Glutamatergic neuron (in vitro differentiated cells): ENCODE data around the gene TRIM33. TPM values are rescaled to one million over a fixed set of nuclear protein-coding genes. Genes with fewer than 3 reads are reported as not detected.

Source experiments
- DNase-seq: peaks from one replicate; pipeline ENCODE4 v3.0.0; 2022
- H3K27ac Mint-ChIP-seq: one replicate; pipeline ENCODE4 v1.8.0; 2020; ENCODE audit warnings: mild to moderate bottlenecking, mixed read lengths, inconsistent platforms; ENCODE audit not compliant: unreplicated experiment
- H3K27me3 Mint-ChIP-seq: one replicate; pipeline ENCODE4 v1.8.0; 2020; ENCODE audit warnings: mild to moderate bottlenecking, moderate library complexity, mixed read lengths, inconsistent platforms; ENCODE audit not compliant: unreplicated experiment
- H3K36me3 Mint-ChIP-seq: one replicate; pipeline ENCODE4 v1.8.0; 2020; ENCODE audit warnings: mild to moderate bottlenecking, mixed read lengths, inconsistent platforms; ENCODE audit not compliant: unreplicated experiment
- H3K4me1 Mint-ChIP-seq: one replicate; pipeline ENCODE4 v1.8.0; 2020; ENCODE audit warnings: mild to moderate bottlenecking, low read depth, mixed read lengths, inconsistent platforms; ENCODE audit not compliant: unreplicated experiment
- H3K4me3 Mint-ChIP-seq: one replicate; pipeline ENCODE4 v1.8.0; 2020; ENCODE audit warnings: mild to moderate bottlenecking, mixed read lengths, inconsistent platforms; ENCODE audit not compliant: unreplicated experiment
- H3K9me3 Mint-ChIP-seq: one replicate; pipeline ENCODE4 v1.8.0; 2020; ENCODE audit warnings: mild to moderate bottlenecking, moderate library complexity, mixed read lengths, inconsistent platforms; ENCODE audit not compliant: unreplicated experiment
- total RNA-seq: library from RNA; stranded (reverse); fragmentation: NEBNext Ultra II Directional; extraction: Animal tissue kit (Norgen Biotek cat#: 25700); gene quantifications from one replicate; pipeline ENCODE4 v1.2.1, GENCODE V29; 2021; ENCODE audit not compliant: unreplicated experiment
- TF ChIP-seq, protein P1 (sequence below): fragments of 200-600 bp; sonication (generic); IDR thresholded peaks from one replicate; pipeline ENCODE4 v1.5.0; 2021; ENCODE audit not compliant: partially characterized antibody, unreplicated experiment

Gene TRIM33
- total RNA-seq, 1 donor from 2014 or later, result 69.3 TPM

DNA sequence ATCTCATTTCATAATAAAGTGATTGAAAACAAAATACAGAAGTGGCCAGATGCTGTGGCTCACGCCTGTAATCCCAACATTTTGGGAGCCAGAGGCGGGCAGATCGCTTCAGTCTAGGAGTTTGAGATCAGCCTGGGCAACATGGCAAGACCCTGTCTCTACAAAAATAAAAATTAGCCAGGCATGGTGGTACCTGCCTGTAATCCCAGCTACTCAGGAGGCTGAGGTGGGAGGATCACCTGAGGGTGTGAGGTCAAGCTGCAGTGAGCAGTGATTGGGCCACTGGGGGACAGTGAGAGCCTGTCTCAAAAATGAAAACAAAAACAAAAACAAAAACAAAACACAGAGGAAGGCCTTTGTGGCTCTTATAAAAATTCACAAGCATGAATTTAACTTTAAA is 38.6 kb downstream of the TRIM33 start:
- Mint-ChIP-seq H3K27me3 (no peaks in the 10 kb centered on the region), H3K9me3 (peaks cover 4% of the 10 kb centered on the region), H3K4me3 (no peak overlapping the region), H3K27ac (no peak overlapping the region), H3K4me1 (peaks cover 9% of the 10 kb centered on the region), H3K36me3 (no peaks in the 10 kb centered on the region)
- TF ChIP-seq, protein P1, sequence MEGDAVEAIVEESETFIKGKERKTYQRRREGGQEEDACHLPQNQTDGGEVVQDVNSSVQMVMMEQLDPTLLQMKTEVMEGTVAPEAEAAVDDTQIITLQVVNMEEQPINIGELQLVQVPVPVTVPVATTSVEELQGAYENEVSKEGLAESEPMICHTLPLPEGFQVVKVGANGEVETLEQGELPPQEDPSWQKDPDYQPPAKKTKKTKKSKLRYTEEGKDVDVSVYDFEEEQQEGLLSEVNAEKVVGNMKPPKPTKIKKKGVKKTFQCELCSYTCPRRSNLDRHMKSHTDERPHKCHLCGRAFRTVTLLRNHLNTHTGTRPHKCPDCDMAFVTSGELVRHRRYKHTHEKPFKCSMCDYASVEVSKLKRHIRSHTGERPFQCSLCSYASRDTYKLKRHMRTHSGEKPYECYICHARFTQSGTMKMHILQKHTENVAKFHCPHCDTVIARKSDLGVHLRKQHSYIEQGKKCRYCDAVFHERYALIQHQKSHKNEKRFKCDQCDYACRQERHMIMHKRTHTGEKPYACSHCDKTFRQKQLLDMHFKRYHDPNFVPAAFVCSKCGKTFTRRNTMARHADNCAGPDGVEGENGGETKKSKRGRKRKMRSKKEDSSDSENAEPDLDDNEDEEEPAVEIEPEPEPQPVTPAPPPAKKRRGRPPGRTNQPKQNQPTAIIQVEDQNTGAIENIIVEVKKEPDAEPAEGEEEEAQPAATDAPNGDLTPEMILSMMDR, result no peak
- DNase-seq, result no peak

DNA sequence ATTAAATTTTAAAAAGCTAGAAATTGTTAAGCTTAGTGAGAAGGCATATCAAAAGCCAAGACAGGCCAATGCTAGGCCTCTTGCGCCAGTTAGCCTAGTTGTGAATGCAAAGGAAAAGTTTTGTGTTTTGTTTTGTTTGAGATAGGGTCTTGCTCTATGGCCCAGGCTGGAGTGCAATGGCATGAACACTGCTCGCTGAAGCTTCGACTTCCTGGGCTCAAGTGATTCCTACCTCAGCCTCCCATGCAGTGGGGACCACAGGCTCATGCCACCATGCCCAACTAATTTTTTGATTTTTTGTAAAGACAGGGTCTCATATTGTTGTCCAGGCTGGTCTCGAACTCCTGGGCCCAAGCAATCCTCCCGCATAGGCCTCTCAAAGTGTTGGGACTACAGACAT is 40.3 kb downstream of the TRIM33 start:
- DNase-seq, result no peak
- peaks cover 4% of the 10 kb centered on the region for H3K9me3 Mint-ChIP-seq
- H3K36me3 Mint-ChIP-seq, result no peaks in the 10 kb centered on the region
- TF ChIP-seq, protein P1, result no peak
- no peak overlapping the region for H3K4me3 Mint-ChIP-seq
- no peak overlapping the region for H3K27ac Mint-ChIP-seq
- no peaks in the 10 kb centered on the region for H3K27me3 Mint-ChIP-seq
- peaks cover 9% of the 10 kb centered on the region for H3K4me1 Mint-ChIP-seq

DNA sequence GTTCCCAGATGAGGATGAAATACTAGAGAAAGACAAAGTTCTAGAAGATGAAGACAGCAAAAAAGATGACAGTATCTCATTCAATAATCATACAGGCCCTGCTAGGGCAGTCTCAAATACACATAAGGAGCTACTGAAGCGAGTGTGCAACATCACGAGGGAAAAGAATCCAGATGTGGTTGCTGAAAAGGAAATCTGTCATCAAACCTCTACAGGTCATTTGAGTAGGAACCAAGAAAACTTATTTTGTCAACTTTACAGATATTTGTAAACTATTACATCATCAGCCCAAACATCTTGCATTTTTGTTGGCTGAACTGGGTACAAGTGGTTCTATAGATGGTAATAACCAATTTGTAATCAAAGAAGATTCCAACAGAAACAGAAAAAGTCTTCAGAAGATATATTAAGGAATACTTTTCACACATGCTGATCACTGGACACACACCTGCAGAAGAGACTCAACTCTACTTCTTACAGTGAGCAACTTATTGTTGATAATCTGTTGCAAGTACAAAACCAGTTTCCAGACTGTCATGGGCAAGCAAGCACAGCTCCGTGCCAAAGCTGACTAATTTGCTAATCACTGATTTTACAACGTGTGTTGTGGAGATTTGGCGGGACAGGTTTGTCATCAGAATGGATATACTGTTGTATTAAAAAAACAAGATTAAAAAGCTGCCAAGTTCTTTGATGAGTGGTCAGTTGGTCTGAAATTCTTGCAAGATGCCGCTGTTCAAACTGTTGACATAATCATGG is 42.1 kb downstream of the TRIM33 start:
- Mint-ChIP-seq H3K9me3 (peaks cover 2% of the 10 kb centered on the region), H3K27me3 (no peaks in the 10 kb centered on the region), H3K4me1 (peaks cover 10% of the 10 kb centered on the region), H3K36me3 (no peaks in the 10 kb centered on the region), H3K4me3 (no peak overlapping the region), H3K27ac (no peak overlapping the region)
- DNase-seq, result no peak
- TF ChIP-seq, protein P1, result no peak

DNA sequence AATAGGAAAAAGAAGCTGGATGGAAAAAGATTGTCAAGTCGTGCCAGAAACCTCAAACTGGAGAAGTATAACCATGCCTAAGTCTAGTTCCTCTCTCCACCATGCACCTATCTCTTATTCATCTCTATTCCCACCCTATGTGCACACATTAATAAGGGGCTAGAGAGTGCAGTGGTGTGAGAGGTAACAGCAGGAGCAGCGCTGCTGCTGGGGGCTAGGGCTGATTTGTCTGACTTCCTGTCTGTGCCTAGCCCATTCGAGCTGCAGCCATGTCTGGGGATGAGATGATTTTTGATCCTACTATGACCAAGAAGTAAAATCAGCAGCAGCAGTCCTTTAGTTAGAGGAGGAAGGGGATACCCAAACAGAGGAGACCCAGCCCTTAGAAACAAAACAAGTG is 43.0 kb downstream of the TRIM33 start:
- no peak overlapping the region for H3K27ac Mint-ChIP-seq
- TF ChIP-seq, protein P1, result no peak
- H3K9me3 Mint-ChIP-seq, result peaks cover 2% of the 10 kb centered on the region

DNA sequence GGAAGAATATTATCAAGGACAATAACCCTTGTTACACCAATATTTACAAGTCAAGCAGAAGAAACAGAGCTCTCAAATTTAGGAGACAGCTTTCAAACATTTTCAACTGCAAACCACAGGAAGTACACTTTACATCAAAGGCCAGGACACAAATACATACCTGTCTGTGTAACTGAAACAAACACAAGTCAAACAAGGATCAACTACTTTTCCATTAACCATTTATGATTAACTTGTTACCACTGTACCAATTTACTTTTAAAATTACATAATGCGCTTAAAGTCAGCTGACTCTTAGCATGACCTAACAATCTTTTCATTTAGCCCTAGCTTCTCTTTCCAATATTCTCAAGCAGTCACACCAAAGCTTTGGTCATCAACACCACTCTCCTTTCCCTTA is 43.5 kb downstream of the TRIM33 start:
- Mint-ChIP-seq H3K27me3 (no peaks in the 10 kb centered on the region), H3K36me3 (no peaks in the 10 kb centered on the region), H3K4me3 (no peak overlapping the region), H3K27ac (peak overlapping the region; percentile 36), H3K4me1 (peaks cover 10% of the 10 kb centered on the region), H3K9me3 (peaks cover 2% of the 10 kb centered on the region)
- DNase-seq, result no peak
- TF ChIP-seq, protein P1, result no peak

More for the DNA sequence above, 43.0 kb downstream of the TRIM33 start:
- no peaks in the 10 kb centered on the region for H3K36me3 Mint-ChIP-seq
- H3K27me3 Mint-ChIP-seq, result no peaks in the 10 kb centered on the region
- peaks cover 10% of the 10 kb centered on the region for H3K4me1 Mint-ChIP-seq
- DNase-seq, result no peak
- H3K4me3 Mint-ChIP-seq, result peak overlapping the region; percentile 13
